SK-N-MC (cell line): Measurements from ENCODE around the gene AQP6.

Experiments used
- EZH2 ChIP-seq: fragments of 200-600 bp; sonication (generic); IDR thresholded peaks from one replicate; pipeline ENCODE4 v1.6.1; 2017; ENCODE audit warnings: antibody characterized with exemption
- POLR2AphosphoS5 ChIP-seq: IDR thresholded peaks from 2 replicates; pipeline ENCODE4 v1.6.1; 2012; ENCODE audit warnings: mild to moderate bottlenecking, low read depth, low read length, borderline replicate concordance

GRCh38 chr12:49953151-49953550 lies 19.6 kb upstream of the AQP6 start:
- TF ChIP-seq EZH2 (no peak), POLR2AphosphoS5 (no peak)
